Measurements from ENCODE around the gene GPR146.

Gene GPR146

GRCh38 chr7:1011297-1012003 is 32.9 kb upstream of the GPR146 start:
- DNase-seq (ENCODE audit: low spot score): no peak

GRCh38 chr7:1012004-1012715 is 32.2 kb upstream of the GPR146 start:
- DNase-seq (ENCODE audit: low spot score): no peak

- DNase-seq (ENCODE audit: low spot score): no peak
These were observed 31.6 kb upstream of the GPR146 start for GRCh38 chr7:1012716-1013095.

- no peak for DNase-seq (ENCODE audit: low spot score)
These were observed 30.8 kb upstream of the GPR146 start for GRCh38 chr7:1013581-1013980.

GRCh38 chr7:1014681-1015080 is 29.7 kb upstream of the GPR146 start:
- DNase-seq (ENCODE audit: low spot score): no peak

GRCh38 chr7:1015196-1016121 is 28.9 kb upstream of the GPR146 start:
- no peak for DNase-seq (ENCODE audit: low spot score)

GRCh38 chr7:1016577-1017531 is 27.5 kb upstream of the GPR146 start:
- DNase-seq (ENCODE audit: low spot score): no peak

GRCh38 chr7:1017586-1018333 is 26.6 kb upstream of the GPR146 start:
- no peak for DNase-seq (ENCODE audit: low spot score)

GRCh38 chr7:1018334-1018695 is 26.0 kb upstream of the GPR146 start:
- DNase-seq (ENCODE audit: low spot score): no peak

GRCh38 chr7:1019255-1019785 is 25.0 kb upstream of the GPR146 start:
- no peak for DNase-seq (ENCODE audit: low spot score)

- DNase-seq (ENCODE audit: low spot score): no peak
These were observed 24.3 kb upstream of the GPR146 start for GRCh38 chr7:1019789-1020610.

GRCh38 chr7:1020849-1021251 is 23.5 kb upstream of the GPR146 start:
- DNase-seq (ENCODE audit: low spot score): no peak

- DNase-seq (ENCODE audit: low spot score): no peak
These were observed 23.0 kb upstream of the GPR146 start for GRCh38 chr7:1021366-1021765.

GRCh38 chr7:1021931-1022330 is 22.4 kb upstream of the GPR146 start:
- DNase-seq (ENCODE audit: low spot score): no peak

- no peak for DNase-seq (ENCODE audit: low spot score)
These were observed 22.0 kb upstream of the GPR146 start for GRCh38 chr7:1022356-1022755.

GRCh38 chr7:1022801-1023465 is 21.4 kb upstream of the GPR146 start:
- DNase-seq (ENCODE audit: low spot score): no peak

- DNase-seq (ENCODE audit: low spot score): no peak
These were observed 20.0 kb upstream of the GPR146 start for GRCh38 chr7:1024331-1024841.

- DNase-seq (ENCODE audit: low spot score): no peak
These were observed 19.2 kb upstream of the GPR146 start for GRCh38 chr7:1024876-1025742.
